PC-9 (cell line): ENCODE results near the gene MANSC4.

ENCODE experiments used
- CTCF ChIP-seq: fragments of 200-600 bp; sonication (generic); conservative IDR thresholded peaks from 2 replicates; pipeline ENCODE4 v1.6.1; 2017; ENCODE audit warnings: mixed run types, antibody characterized with exemption, mild to moderate bottlenecking, moderate library complexity
- EZH2 ChIP-seq: fragments of 200-600 bp; sonication (generic); IDR thresholded peaks from 2 replicates; pipeline ENCODE4 v1.8.0; 2017; ENCODE audit warnings: antibody characterized with exemption, low read depth

- TF ChIP-seq CTCF, result no peak
- TF ChIP-seq EZH2, result no peak
Measured at GRCh38 chr12:27769142-27769673, 10.8 kb downstream of the MANSC4 start.
